ENCODE results near the gene MAP3K1. TPM values are rescaled to one million over a fixed set of nuclear protein-coding genes. Genes with fewer than 3 reads are reported as not detected.
A peak's percentile ranks its signal among the peaks of the same experiment; 100 is the strongest.

The MAP3K1 gene
- total and polyA plus RNA-seq, 11 donors, result 2.1 to 19.5 (median 6.8) TPM

- Histone ChIP-seq H3K27me3 (no peaks in the 10 kb centered on the region), H3K4me3 (no peak overlapping the region), H3K4me1 (peaks cover 3 to 83% (median 55%) of the 10 kb centered on the region in 12 donors), H3K9me3 (no peaks in the 10 kb centered on the region), H3K36me3 (peaks cover 0 to 30% (median 18%) of the 10 kb centered on the region in 9 donors), H3K27ac (peak overlapping the region in 1 of 12 donors; percentile 5)
- no peak for TF ChIP-seq POLR2A (IDR thresholded peaks at IDR 0.05)
- TF ChIP-seq CTCF (IDR thresholded peaks at IDR 0.05), result no peak
- ATAC-seq, result no peak
- intact Hi-C loops (cut with DNase I), result loop anchor here in 1 of 10 donors (10.0 kb wide), 1 partner anchor 920 kb away; no protein-coding TSS in a partner anchor
- WGBS, 4 donors, result 88 to 92% (median 90%) methylated on average over 1 of the region's 1 CpG
- no peak for DNase-seq
These were observed 39.6 kb downstream of the MAP3K1 start for GRCh38 chr5:56854920-56855319.

- WGBS, 4 donors, result 67 to 77% (median 69%) methylated on average over 5 of the region's 5 CpGs
- ATAC-seq (no peak), DNase-seq (no peak)
- Histone ChIP-seq H3K27ac (no peak overlapping the region), H3K9me3 (no peaks in the 10 kb centered on the region), H3K4me3 (no peak overlapping the region), H3K36me3 (peaks cover 0 to 48% (median 33%) of the 10 kb centered on the region in 9 donors), H3K27me3 (no peaks in the 10 kb centered on the region), H3K4me1 (peaks cover under 1 to 66% (median 40%) of the 10 kb centered on the region in 12 donors)
- intact Hi-C loops (cut with DNase I), result loop anchor here in 1 of 10 donors (10.0 kb wide), 1 partner anchor 922 kb away; no protein-coding TSS in a partner anchor
- TF ChIP-seq CTCF (IDR thresholded peaks at IDR 0.05) (peak in 5 of 12 donors; percentile 18 to 42 (median 36)), POLR2A (IDR thresholded peaks at IDR 0.05) (no peak)
These were observed 41.3 kb downstream of the MAP3K1 start for GRCh38 chr5:56856541-56857178.

GRCh38 chr5:56858777-56859442 is 43.6 kb downstream of the MAP3K1 start:
- Histone ChIP-seq H3K36me3 (peaks cover 0 to 67% (median 54%) of the 10 kb centered on the region in 9 donors), H3K27ac (no peak overlapping the region), H3K9me3 (no peaks in the 10 kb centered on the region), H3K4me3 (no peak overlapping the region), H3K4me1 (peaks cover 0 to 43% (median 23%) of the 10 kb centered on the region in 12 donors), H3K27me3 (no peaks in the 10 kb centered on the region)
- DNase-seq (no peak), ATAC-seq (no peak)
- no peak for TF ChIP-seq POLR2A (IDR thresholded peaks at IDR 0.05)
- no peak for TF ChIP-seq CTCF (IDR thresholded peaks at IDR 0.05)
- WGBS, 4 donors, result 74 to 94% (median 89%) methylated on average over 2 of the region's 2 CpGs
- intact Hi-C loops (cut with DNase I), result loop anchor here in 1 of 10 donors (10.0 kb wide), 1 partner anchor 924 kb away; no protein-coding TSS in a partner anchor

GRCh38 chr5:56861893-56862485 is 46.6 kb downstream of the MAP3K1 start:
- WGBS, 4 donors, result 87 to 95% (median 89%) methylated on average over 4 of the region's 4 CpGs
- peaks cover 0 to 13% (median 0%) of the 10 kb centered on the region in 12 donors for H3K4me1 ChIP-seq
- intact Hi-C loops (cut with DNase I), result no loop called here
- ATAC-seq, result no peak
- TF ChIP-seq CTCF (IDR thresholded peaks at IDR 0.05) (no peak), POLR2A (IDR thresholded peaks at IDR 0.05) (no peak)
- peaks cover 0 to 96% (median 78%) of the 10 kb centered on the region in 9 donors for H3K36me3 ChIP-seq
- no peaks in the 10 kb centered on the region for H3K27me3 ChIP-seq
- no peak overlapping the region for H3K27ac ChIP-seq
- no peak for DNase-seq
- no peaks in the 10 kb centered on the region for H3K9me3 ChIP-seq
- no peak overlapping the region for H3K4me3 ChIP-seq

Data from heart left ventricle (tissue), 16 donors.